ENCODE results near the gene PLA2G4F.

PLA2G4F gene

DNA sequence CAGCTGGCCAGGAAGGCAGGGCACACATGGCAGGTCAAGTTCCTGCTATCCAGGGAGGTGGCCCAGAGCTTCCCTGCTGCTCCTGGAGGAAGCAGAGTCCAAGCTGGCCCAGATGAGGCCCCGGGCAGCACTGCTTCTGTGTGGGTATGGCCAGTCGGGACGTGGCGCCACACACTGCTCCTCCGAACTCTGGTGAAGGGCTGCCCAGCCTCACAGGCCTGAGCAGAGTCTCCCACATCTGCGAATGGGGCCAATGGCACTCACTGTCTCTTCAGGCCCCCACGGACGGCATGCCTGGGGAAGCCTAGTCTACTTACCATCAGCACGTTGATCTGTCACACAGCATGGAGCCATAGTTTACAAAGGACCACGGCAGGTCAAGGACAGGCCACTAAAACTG, 2.5 kb upstream of the PLA2G4F start:
- no peak for DNase-seq (ENCODE audit: low read depth in 1 of 2, low spot score in 1 of 2)
- Histone ChIP-seq H3K27ac (replicated peaks) (no peak overlapping the region), H3K27me3 (ENCODE audit: insufficient read depth, poor library complexity, severe bottlenecking) (no peaks in the 10 kb centered on the region), H3K4me3 (replicated peaks; ENCODE audit: insufficient read depth, low read length) (no peak overlapping the region)
- no peak for TF ChIP-seq POLR2AphosphoS5 (IDR thresholded peaks at IDR 0.05; ENCODE audit: low read depth)
- TF ChIP-seq SPI1 (IDR thresholded peaks at IDR 0.05; ENCODE audit: borderline replicate concordance, low read depth), result no peak
- TF ChIP-seq, protein P1, sequence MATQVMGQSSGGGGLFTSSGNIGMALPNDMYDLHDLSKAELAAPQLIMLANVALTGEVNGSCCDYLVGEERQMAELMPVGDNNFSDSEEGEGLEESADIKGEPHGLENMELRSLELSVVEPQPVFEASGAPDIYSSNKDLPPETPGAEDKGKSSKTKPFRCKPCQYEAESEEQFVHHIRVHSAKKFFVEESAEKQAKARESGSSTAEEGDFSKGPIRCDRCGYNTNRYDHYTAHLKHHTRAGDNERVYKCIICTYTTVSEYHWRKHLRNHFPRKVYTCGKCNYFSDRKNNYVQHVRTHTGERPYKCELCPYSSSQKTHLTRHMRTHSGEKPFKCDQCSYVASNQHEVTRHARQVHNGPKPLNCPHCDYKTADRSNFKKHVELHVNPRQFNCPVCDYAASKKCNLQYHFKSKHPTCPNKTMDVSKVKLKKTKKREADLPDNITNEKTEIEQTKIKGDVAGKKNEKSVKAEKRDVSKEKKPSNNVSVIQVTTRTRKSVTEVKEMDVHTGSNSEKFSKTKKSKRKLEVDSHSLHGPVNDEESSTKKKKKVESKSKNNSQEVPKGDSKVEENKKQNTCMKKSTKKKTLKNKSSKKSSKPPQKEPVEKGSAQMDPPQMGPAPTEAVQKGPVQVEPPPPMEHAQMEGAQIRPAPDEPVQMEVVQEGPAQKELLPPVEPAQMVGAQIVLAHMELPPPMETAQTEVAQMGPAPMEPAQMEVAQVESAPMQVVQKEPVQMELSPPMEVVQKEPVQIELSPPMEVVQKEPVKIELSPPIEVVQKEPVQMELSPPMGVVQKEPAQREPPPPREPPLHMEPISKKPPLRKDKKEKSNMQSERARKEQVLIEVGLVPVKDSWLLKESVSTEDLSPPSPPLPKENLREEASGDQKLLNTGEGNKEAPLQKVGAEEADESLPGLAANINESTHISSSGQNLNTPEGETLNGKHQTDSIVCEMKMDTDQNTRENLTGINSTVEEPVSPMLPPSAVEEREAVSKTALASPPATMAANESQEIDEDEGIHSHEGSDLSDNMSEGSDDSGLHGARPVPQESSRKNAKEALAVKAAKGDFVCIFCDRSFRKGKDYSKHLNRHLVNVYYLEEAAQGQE (IDR thresholded peaks at IDR 0.05; ENCODE audit: insufficient replicate concordance, low read depth), result no peak
- TF ChIP-seq, protein P2, sequence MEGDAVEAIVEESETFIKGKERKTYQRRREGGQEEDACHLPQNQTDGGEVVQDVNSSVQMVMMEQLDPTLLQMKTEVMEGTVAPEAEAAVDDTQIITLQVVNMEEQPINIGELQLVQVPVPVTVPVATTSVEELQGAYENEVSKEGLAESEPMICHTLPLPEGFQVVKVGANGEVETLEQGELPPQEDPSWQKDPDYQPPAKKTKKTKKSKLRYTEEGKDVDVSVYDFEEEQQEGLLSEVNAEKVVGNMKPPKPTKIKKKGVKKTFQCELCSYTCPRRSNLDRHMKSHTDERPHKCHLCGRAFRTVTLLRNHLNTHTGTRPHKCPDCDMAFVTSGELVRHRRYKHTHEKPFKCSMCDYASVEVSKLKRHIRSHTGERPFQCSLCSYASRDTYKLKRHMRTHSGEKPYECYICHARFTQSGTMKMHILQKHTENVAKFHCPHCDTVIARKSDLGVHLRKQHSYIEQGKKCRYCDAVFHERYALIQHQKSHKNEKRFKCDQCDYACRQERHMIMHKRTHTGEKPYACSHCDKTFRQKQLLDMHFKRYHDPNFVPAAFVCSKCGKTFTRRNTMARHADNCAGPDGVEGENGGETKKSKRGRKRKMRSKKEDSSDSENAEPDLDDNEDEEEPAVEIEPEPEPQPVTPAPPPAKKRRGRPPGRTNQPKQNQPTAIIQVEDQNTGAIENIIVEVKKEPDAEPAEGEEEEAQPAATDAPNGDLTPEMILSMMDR (IDR thresholded peaks at IDR 0.05; ENCODE audit: insufficient read depth, low read length), result no peak
- no peak for TF ChIP-seq GABPA (IDR thresholded peaks at IDR 0.05; ENCODE audit: low read depth)

DNA sequence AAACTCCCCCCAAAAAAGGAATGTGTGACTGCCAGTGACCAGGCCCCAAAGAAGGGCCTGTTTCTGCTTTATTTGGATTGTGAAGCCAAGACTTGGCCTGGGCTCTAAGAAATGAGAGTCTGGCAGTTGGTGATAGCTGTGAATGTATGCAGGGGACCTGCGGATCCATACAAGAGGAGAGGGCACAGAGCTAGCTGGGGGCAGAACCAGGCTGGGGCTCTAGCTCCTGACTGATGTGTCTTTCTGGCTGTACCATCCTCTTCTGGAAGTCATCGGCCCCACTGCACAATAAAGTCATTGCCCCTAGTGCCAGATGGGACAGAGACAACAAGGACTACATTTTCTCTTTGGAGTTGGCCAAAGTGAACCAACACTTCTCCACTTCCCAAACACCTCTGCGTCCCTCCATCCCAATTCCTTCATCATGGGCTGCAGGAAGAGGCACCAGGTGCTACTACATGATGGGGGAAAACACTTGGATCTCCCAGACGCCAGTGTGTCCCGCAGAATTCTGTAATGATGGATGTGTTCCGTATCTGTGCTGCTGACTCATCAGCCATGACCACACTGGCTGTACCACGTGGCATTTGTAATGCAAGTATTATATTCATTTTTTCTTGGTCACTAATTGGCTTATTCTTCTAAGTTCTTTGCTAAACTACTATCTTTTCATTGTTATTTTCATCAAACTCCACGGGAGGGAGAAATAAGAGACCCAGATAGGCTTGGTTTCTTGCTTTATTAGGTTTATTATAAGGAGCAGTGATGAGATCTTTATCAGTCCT, 1.7 kb upstream of the PLA2G4F start:
- TF ChIP-seq GABPA (IDR thresholded peaks at IDR 0.05; ENCODE audit: low read depth) (no peak), SPI1 (IDR thresholded peaks at IDR 0.05; ENCODE audit: borderline replicate concordance, low read depth) (no peak), POLR2AphosphoS5 (IDR thresholded peaks at IDR 0.05; ENCODE audit: low read depth) (no peak; the same call in 1 of the 2 replicates)
- TF ChIP-seq, protein P1 (IDR thresholded peaks at IDR 0.05; ENCODE audit: insufficient replicate concordance, low read depth), result no peak
- TF ChIP-seq, protein P2 (IDR thresholded peaks at IDR 0.05; ENCODE audit: insufficient read depth, low read length), result no peak
- no peak for DNase-seq (ENCODE audit: low read depth in 1 of 2, low spot score in 1 of 2)
- Histone ChIP-seq H3K4me3 (replicated peaks; ENCODE audit: insufficient read depth, low read length) (no peak overlapping the region), H3K27me3 (ENCODE audit: insufficient read depth, poor library complexity, severe bottlenecking) (no peaks in the 10 kb centered on the region), H3K27ac (replicated peaks) (no peak overlapping the region)

DNA sequence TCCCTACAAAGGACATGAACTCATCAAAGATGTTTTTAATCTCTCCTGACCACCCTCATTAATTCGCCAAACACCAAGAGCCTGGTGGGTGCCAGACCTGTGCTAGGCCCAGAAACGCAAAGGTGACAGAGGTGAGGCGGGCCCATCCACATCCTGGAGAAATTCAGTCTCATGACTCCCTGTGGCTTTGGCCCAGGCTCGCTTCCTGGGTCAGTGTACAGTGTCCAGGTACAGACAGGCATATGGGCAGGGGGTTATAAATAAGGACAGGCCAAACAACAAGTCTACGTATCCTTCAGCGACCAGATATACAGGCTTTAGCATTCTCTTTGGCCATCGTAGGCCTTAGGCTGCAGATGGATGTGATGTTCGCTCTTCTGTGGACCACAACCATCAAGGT, 945 bp upstream of the PLA2G4F start:
- no peak overlapping the region for H3K27ac ChIP-seq (replicated peaks)
- no peak for TF ChIP-seq GABPA (IDR thresholded peaks at IDR 0.05; ENCODE audit: low read depth)
- TF ChIP-seq, protein P2 (IDR thresholded peaks at IDR 0.05; ENCODE audit: insufficient read depth, low read length), result no peak
- no peak for TF ChIP-seq SPI1 (IDR thresholded peaks at IDR 0.05; ENCODE audit: borderline replicate concordance, low read depth)
- TF ChIP-seq, protein P1 (IDR thresholded peaks at IDR 0.05; ENCODE audit: insufficient replicate concordance, low read depth), result no peak
- TF ChIP-seq POLR2AphosphoS5 (IDR thresholded peaks at IDR 0.05; ENCODE audit: low read depth), result no peak

More for the DNA sequence above, 945 bp upstream of the PLA2G4F start:
- DNase-seq (ENCODE audit: low read depth in 1 of 2, low spot score in 1 of 2), result no peak
- Histone ChIP-seq H3K27me3 (ENCODE audit: insufficient read depth, poor library complexity, severe bottlenecking) (no peaks in the 10 kb centered on the region), H3K4me3 (replicated peaks; ENCODE audit: insufficient read depth, low read length) (no peak overlapping the region)

All from HL-60 (cell line).